AG20443 (cell line): ENCODE measurements around the gene UGT1A5.

Experiments used
- DNase-seq: peaks from one replicate; pipeline ENCODE4 v3.0.0; 2012; ENCODE audit warnings: low spot score, mixed read lengths

Gene UGT1A5

GRCh38 chr2:233780771-233781170 lies 68.1 kb downstream of the UGT1A5 start:
- no peak for DNase-seq

- DNase-seq: no peak
These were observed 76.8 kb downstream of the UGT1A5 start for GRCh38 chr2:233789554-233789953.

GRCh38 chr2:233791151-233791882 lies 78.6 kb downstream of the UGT1A5 start:
- DNase-seq: no peak

- no peak for DNase-seq
These were observed 79.2 kb downstream of the UGT1A5 start for GRCh38 chr2:233791883-233792329.

GRCh38 chr2:233792720-233793119 lies 80.0 kb downstream of the UGT1A5 start:
- no peak for DNase-seq

GRCh38 chr2:233793465-233794127 lies 80.9 kb downstream of the UGT1A5 start:
- no peak for DNase-seq

GRCh38 chr2:233794128-233794658 lies 81.5 kb downstream of the UGT1A5 start:
- DNase-seq: no peak

GRCh38 chr2:233795735-233796171 lies 83.0 kb downstream of the UGT1A5 start:
- DNase-seq: no peak

GRCh38 chr2:233796254-233796653 lies 83.5 kb downstream of the UGT1A5 start:
- no peak for DNase-seq

- DNase-seq: no peak
These were observed 85.8 kb downstream of the UGT1A5 start for GRCh38 chr2:233798335-233799086.

GRCh38 chr2:233799087-233799665 lies 86.5 kb downstream of the UGT1A5 start:
- DNase-seq: no peak

GRCh38 chr2:233799716-233800115 lies 87.0 kb downstream of the UGT1A5 start:
- no peak for DNase-seq

- no peak for DNase-seq
These were observed 87.5 kb downstream of the UGT1A5 start for GRCh38 chr2:233800208-233800607.

GRCh38 chr2:233801357-233802131 lies 88.8 kb downstream of the UGT1A5 start:
- DNase-seq: no peak

GRCh38 chr2:233802132-233802815 lies 89.6 kb downstream of the UGT1A5 start:
- no peak for DNase-seq

GRCh38 chr2:233803292-233803911 lies 90.7 kb downstream of the UGT1A5 start:
- DNase-seq: no peak

GRCh38 chr2:233803994-233804393 lies 91.3 kb downstream of the UGT1A5 start:
- no peak for DNase-seq

- DNase-seq: no peak
These were observed 94.6 kb downstream of the UGT1A5 start for GRCh38 chr2:233807215-233807865.
